GM12872 (cell line): ENCODE measurements around the gene AP1B1.

Source experiments
- TF ChIP-seq, protein P1 (sequence below): IDR thresholded peaks from 3 replicates; pipeline ENCODE4 v1.5.1; 2011; ENCODE audit warnings: low read depth, mild to moderate bottlenecking, low read length, moderate library complexity; ENCODE audit not compliant: insufficient read depth

Gene AP1B1

GRCh38 chr22:29348041-29348440 is 40.3 kb downstream of the AP1B1 start:
- TF ChIP-seq, protein P1, sequence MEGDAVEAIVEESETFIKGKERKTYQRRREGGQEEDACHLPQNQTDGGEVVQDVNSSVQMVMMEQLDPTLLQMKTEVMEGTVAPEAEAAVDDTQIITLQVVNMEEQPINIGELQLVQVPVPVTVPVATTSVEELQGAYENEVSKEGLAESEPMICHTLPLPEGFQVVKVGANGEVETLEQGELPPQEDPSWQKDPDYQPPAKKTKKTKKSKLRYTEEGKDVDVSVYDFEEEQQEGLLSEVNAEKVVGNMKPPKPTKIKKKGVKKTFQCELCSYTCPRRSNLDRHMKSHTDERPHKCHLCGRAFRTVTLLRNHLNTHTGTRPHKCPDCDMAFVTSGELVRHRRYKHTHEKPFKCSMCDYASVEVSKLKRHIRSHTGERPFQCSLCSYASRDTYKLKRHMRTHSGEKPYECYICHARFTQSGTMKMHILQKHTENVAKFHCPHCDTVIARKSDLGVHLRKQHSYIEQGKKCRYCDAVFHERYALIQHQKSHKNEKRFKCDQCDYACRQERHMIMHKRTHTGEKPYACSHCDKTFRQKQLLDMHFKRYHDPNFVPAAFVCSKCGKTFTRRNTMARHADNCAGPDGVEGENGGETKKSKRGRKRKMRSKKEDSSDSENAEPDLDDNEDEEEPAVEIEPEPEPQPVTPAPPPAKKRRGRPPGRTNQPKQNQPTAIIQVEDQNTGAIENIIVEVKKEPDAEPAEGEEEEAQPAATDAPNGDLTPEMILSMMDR = no peak

DNA sequence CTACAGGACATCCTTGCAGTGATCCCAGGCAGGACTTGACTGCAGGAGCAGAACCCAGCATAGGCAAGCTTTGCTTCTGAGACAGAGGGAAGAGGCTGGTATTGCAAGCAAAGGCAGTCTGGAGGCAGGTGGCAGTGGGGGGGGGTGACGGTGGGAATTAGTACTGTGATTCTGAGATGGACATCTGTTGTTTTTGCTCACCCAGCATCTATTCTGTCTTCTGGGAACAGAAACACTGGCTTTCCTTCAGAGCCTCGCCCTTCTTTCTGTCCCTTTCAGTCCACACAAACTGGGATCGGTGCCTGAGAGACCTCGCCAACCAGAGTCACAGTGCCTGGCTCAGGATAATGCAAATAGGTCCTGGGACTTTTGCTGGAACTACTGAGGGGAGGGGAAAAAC is 41.7 kb downstream of the AP1B1 start:
- TF ChIP-seq, protein P1 = no peak

- TF ChIP-seq, protein P1 = no peak
Observed at GRCh38 chr22:29345932-29346331, 42.4 kb downstream of the AP1B1 start.

DNA sequence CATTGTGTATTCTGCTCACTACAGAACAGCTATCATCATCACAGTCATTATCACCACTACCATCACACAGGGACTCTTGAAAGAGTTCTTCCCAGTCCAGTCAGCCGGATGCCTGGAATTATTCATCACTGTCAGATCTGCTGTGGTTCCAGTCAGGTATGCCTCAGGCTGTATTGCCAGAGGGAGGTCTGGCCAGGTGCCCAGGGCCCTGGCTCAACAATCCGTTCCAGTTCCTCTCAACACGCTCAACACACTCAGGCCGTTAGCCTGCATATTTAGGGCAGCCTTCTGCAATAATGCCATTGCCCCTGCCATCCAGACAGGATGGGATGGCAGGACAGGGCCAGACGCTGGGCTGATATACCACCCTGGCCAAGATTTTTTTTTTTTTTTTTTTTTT is 44.2 kb downstream of the AP1B1 start:
- TF ChIP-seq, protein P1 = no peak

- TF ChIP-seq, protein P1 = no peak
Observed at GRCh38 chr22:29343313-29343805, 45.0 kb downstream of the AP1B1 start.

DNA sequence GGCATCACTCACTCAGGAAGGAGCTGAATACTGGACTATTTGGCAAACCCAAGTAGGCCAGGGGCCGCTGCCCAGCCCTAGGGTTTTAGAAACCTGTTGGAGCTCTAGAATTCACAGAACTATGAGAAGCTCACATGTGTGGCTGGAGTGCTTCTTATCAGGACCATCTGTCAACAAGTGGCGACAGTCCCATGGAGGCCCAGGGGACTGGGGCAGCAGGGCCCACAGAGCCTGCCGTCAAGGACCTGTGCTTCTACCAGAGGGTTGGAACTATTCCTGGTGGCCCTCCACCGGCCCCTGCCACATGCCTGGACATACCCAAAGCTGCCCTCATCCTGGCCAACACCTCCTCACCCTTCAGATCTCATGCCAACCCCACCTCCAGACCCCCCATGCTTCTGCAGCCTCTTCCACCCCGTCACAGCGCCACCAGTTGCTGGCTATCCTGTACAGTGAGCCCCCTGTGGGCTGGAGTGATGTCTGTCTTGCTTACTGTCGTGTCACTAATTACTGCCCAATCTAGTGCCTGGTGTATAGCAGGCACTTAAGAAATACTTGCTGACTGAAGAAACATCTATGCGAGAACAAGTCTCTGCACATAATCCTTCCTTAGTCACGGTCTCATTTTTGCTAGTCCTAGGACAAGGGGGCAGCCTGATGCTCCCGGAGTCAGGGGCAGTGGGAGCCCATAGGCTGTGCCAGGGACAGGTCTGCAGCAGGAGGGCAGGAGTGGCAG is 45.6 kb downstream of the AP1B1 start:
- TF ChIP-seq, protein P1 = no peak

GRCh38 chr22:29342177-29342576 is 46.2 kb downstream of the AP1B1 start:
- TF ChIP-seq, protein P1 = no peak
